Neural cell (in vitro differentiated cells): ENCODE results near the gene SAMD15.
"Not testable (repeated sequence)": the region's sequence is repeated elsewhere in the genome, so short reads cannot be mapped to it uniquely, and the experiment has no call there.

Source experiments
- CTCF ChIP-seq: fragments of 450-650 bp; IDR thresholded peaks from 2 replicates; pipeline ENCODE4 v1.5.1; 2014; ENCODE audit warnings: antibody characterized with exemption, mild to moderate bottlenecking, moderate library complexity; ENCODE audit not compliant: poor library complexity, severe bottlenecking
- EP300 ChIP-seq: fragments of 450-650 bp; conservative IDR thresholded peaks from 2 replicates; pipeline ENCODE4 v1.6.1; 2014; ENCODE audit warnings: antibody characterized with exemption, mild to moderate bottlenecking, moderate library complexity; ENCODE audit not compliant: poor library complexity, severe bottlenecking
- EZH2 ChIP-seq: fragments of 200-600, 300-800 bp; shearing (Covaris generic), sonication (generic); IDR thresholded peaks from 2 replicates; pipeline ENCODE4 v1.6.1; 2014; ENCODE audit warnings: antibody characterized with exemption, low read length, borderline replicate concordance, mild to moderate bottlenecking; ENCODE audit not compliant: insufficient read depth, poor library complexity, severe bottlenecking
- MXI1 ChIP-seq: fragments of 450-650 bp; conservative IDR thresholded peaks from 2 replicates; pipeline ENCODE4 v1.6.1; 2014; ENCODE audit warnings: antibody characterized with exemption, mild to moderate bottlenecking; ENCODE audit not compliant: poor library complexity, severe bottlenecking
- POLR2AphosphoS5 ChIP-seq: IDR thresholded peaks from 2 replicates; pipeline ENCODE4 v1.6.1; 2012
- RAD21 ChIP-seq: fragments of 450-650 bp; conservative IDR thresholded peaks from 2 replicates; pipeline ENCODE4 v1.6.1; 2014; ENCODE audit warnings: antibody characterized with exemption, mild to moderate bottlenecking, moderate library complexity
- TAF1 ChIP-seq: IDR thresholded peaks from 2 replicates; pipeline ENCODE4 v1.6.1; 2012; ENCODE audit warnings: low read depth

- not testable (repeated sequence) for TF ChIP-seq CTCF, TAF1, EZH2, RAD21, POLR2AphosphoS5, EP300, MXI1
Observed at GRCh38 chr14:77337255-77337654, 39.9 kb upstream of the SAMD15 start.
